Activated CD4-positive, alpha-beta memory T cell treated with anti-CD3 and anti-CD28 coated beads, Interleukin-2, amount 10 ng/mL, durations not matched to agents 7 days and 5 days (primary cell): ENCODE results near the gene TSKU. TPM values are rescaled to one million over a fixed set of nuclear protein-coding genes. Genes with fewer than 3 reads are reported as not detected.
A peak's percentile ranks its signal among the peaks of the same experiment; 100 is the strongest.

Source experiments
- CTCF ChIA-PET: fragments of 350-600 bp; sonication (Branson Sonifier 250); formaldehyde crosslinking; loops from one replicate; lab custom pipeline; 2021; ENCODE audit warnings: antibody characterized with exemption, inconsistent platforms; lab: Charles Lee
- POLR2A ChIA-PET: fragments of 350-600 bp; sonication (Branson Sonifier 250); formaldehyde crosslinking; loops from one replicate; lab custom pipeline; 2021; ENCODE audit warnings: antibody characterized with exemption; lab: Charles Lee
- DNase-seq: peaks from one replicate; pipeline ENCODE4 v3.0.0-alpha.2; 2020
- H3K27ac Mint-ChIP-seq: one replicate; pipeline ENCODE4 v1.8.0; 2021; ENCODE audit warnings: mild to moderate bottlenecking, mixed read lengths
- H3K27me3 Mint-ChIP-seq: one replicate; pipeline ENCODE4 v1.8.0; 2021; ENCODE audit warnings: mixed read lengths
- H3K36me3 Mint-ChIP-seq: one replicate; pipeline ENCODE4 v1.8.0; 2021; ENCODE audit warnings: low read depth, mixed read lengths
- H3K4me1 Mint-ChIP-seq: one replicate; pipeline ENCODE4 v1.8.0; 2021; ENCODE audit warnings: mixed read lengths
- H3K4me3 Mint-ChIP-seq: one replicate; pipeline ENCODE4 v1.8.0; 2021; ENCODE audit warnings: mild to moderate bottlenecking, mixed read lengths
- H3K9me3 Mint-ChIP-seq: one replicate; pipeline ENCODE4 v1.8.0; 2021; ENCODE audit warnings: mixed read lengths
- total RNA-seq, 2 experiments: library from RNA; stranded (reverse); gene quantifications; one replicate each; pipeline ENCODE4 v1.2.3, GENCODE V29; 2021

The TSKU gene
- total RNA-seq, 2 experiments from 2014 or later = 0.85 to 1.2 TPM

- no peak overlapping the region for H3K27ac Mint-ChIP-seq
- CTCF ChIA-PET = interaction anchor here (1.1 kb wide), 1 partner anchor 9 kb away, joined by 4 read pairs; no protein-coding TSS in a partner anchor
Observed at GRCh38 chr11:76796511-76797198, 13.5 kb downstream of the TSKU start.

GRCh38 chr11:76797341-76798201 is 14.4 kb downstream of the TSKU start:
- POLR2A ChIA-PET = interaction anchor here (1.1 kb wide), 1 partner anchor 15 kb away, joined by 4 read pairs; no protein-coding TSS in a partner anchor
- CTCF ChIA-PET = interaction anchor here (1.1 to 8.2 kb wide), 10 partner anchors 10 to 122 kb away, joined by 3 to 129 read pairs (median 5); no protein-coding TSS in a partner anchor
- Mint-ChIP-seq H3K4me1 (peaks cover 4% of the 10 kb centered on the region), H3K9me3 (no peaks in the 10 kb centered on the region), H3K27ac (no peak overlapping the region), H3K36me3 (no peaks in the 10 kb centered on the region), H3K4me3 (no peak overlapping the region), H3K27me3 (peaks cover 10% of the 10 kb centered on the region)
- DNase-seq = no peak

More at GRCh38 chr11:76796511-76797198, 13.5 kb downstream of the TSKU start:
- no peaks in the 10 kb centered on the region for H3K36me3 Mint-ChIP-seq
- no peaks in the 10 kb centered on the region for H3K9me3 Mint-ChIP-seq
- DNase-seq = no peak
- POLR2A ChIA-PET = interaction anchor here (1.4 kb wide), 1 partner anchor 63 kb away, joined by 3 read pairs; no protein-coding TSS in a partner anchor
- no peak overlapping the region for H3K4me3 Mint-ChIP-seq
- peaks cover 13% of the 10 kb centered on the region for H3K27me3 Mint-ChIP-seq
- H3K4me1 Mint-ChIP-seq = peaks cover 4% of the 10 kb centered on the region

- Mint-ChIP-seq H3K36me3 (no peaks in the 10 kb centered on the region), H3K27me3 (peaks cover 6% of the 10 kb centered on the region), H3K4me3 (no peak overlapping the region), H3K27ac (no peak overlapping the region), H3K4me1 (peaks cover 5% of the 10 kb centered on the region), H3K9me3 (no peaks in the 10 kb centered on the region)
- CTCF ChIA-PET = interaction anchor here (0.9 to 8.2 kb wide), 13 partner anchors 10 to 122 kb away, joined by 3 to 129 read pairs (median 5); no protein-coding TSS in a partner anchor
- POLR2A ChIA-PET = interaction anchor here (0.8 to 1.1 kb wide), 2 partner anchors 16 to 41 kb away, joined by 3 to 4 read pairs; no protein-coding TSS in a partner anchor
- DNase-seq = no peak
Observed at GRCh38 chr11:76798202-76798581, 15.0 kb downstream of the TSKU start.

GRCh38 chr11:76798671-76799065 is 15.5 kb downstream of the TSKU start:
- Mint-ChIP-seq H3K4me1 (peaks cover 9% of the 10 kb centered on the region), H3K36me3 (no peaks in the 10 kb centered on the region), H3K4me3 (no peak overlapping the region), H3K27ac (no peak overlapping the region), H3K27me3 (peaks cover 6% of the 10 kb centered on the region), H3K9me3 (no peaks in the 10 kb centered on the region)
- ChIA-PET POLR2A (interaction anchor here (0.8 to 1.1 kb wide), 2 partner anchors 16 to 41 kb away, joined by 3 to 4 read pairs; no protein-coding TSS in a partner anchor), CTCF (interaction anchor here (0.9 to 8.2 kb wide), 15 partner anchors 10 to 121 kb away, joined by 3 to 129 read pairs (median 5); no protein-coding TSS in a partner anchor)
- DNase-seq = no peak

GRCh38 chr11:76799066-76799804 is 16.1 kb downstream of the TSKU start:
- Mint-ChIP-seq H3K9me3 (no peaks in the 10 kb centered on the region), H3K27ac (no peak overlapping the region), H3K36me3 (no peaks in the 10 kb centered on the region), H3K4me1 (peaks cover 15% of the 10 kb centered on the region), H3K27me3 (peaks cover 6% of the 10 kb centered on the region), H3K4me3 (no peak overlapping the region)
- CTCF ChIA-PET = interaction anchor here (0.7 to 8.2 kb wide), 21 partner anchors 10 to 312 kb away, joined by 3 to 129 read pairs (median 4); partner anchors contain the start of gene TSKU
- peak; percentile 80 for DNase-seq
- POLR2A ChIA-PET = interaction anchor here (0.8 to 1.1 kb wide), 2 partner anchors 17 to 42 kb away, joined by 3 to 4 read pairs; no protein-coding TSS in a partner anchor

- CTCF ChIA-PET = interaction anchor here (0.7 to 8.2 kb wide), 9 partner anchors 8 to 336 kb away, joined by 3 to 129 read pairs (median 4); no protein-coding TSS in a partner anchor
- POLR2A ChIA-PET = no interaction called here
- H3K9me3 Mint-ChIP-seq = no peaks in the 10 kb centered on the region
- H3K27me3 Mint-ChIP-seq = peaks cover 6% of the 10 kb centered on the region
- H3K36me3 Mint-ChIP-seq = no peaks in the 10 kb centered on the region
- H3K4me1 Mint-ChIP-seq = peaks cover 27% of the 10 kb centered on the region
- DNase-seq = no peak
- no peak overlapping the region for H3K27ac Mint-ChIP-seq
- no peak overlapping the region for H3K4me3 Mint-ChIP-seq
Observed at GRCh38 chr11:76800466-76801200, 17.5 kb downstream of the TSKU start.

- ChIA-PET CTCF (interaction anchor here (1.5 to 8.2 kb wide), 3 partner anchors 67 to 119 kb away, joined by 5 to 129 read pairs (median 8); no protein-coding TSS in a partner anchor), POLR2A (no interaction called here)
- H3K27ac Mint-ChIP-seq = no peak overlapping the region
- H3K36me3 Mint-ChIP-seq = no peaks in the 10 kb centered on the region
- H3K4me3 Mint-ChIP-seq = no peak overlapping the region
- H3K27me3 Mint-ChIP-seq = peaks cover 6% of the 10 kb centered on the region
- H3K9me3 Mint-ChIP-seq = no peaks in the 10 kb centered on the region
- no peak for DNase-seq
- H3K4me1 Mint-ChIP-seq = peaks cover 29% of the 10 kb centered on the region
Observed at GRCh38 chr11:76801225-76801624, 18.1 kb downstream of the TSKU start.

- ChIA-PET CTCF (interaction anchor here (1.1 to 8.2 kb wide), 4 partner anchors 68 to 119 kb away, joined by 3 to 129 read pairs (median 6); no protein-coding TSS in a partner anchor), POLR2A (interaction anchor here (1.5 kb wide), 1 partner anchor 80 kb away, joined by 3 read pairs; no protein-coding TSS in a partner anchor)
- Mint-ChIP-seq H3K27me3 (peaks cover 6% of the 10 kb centered on the region), H3K4me3 (no peak overlapping the region), H3K9me3 (no peaks in the 10 kb centered on the region), H3K4me1 (peaks cover 34% of the 10 kb centered on the region), H3K27ac (no peak overlapping the region), H3K36me3 (no peaks in the 10 kb centered on the region)
- DNase-seq = no peak
Observed at GRCh38 chr11:76801736-76802135, 18.6 kb downstream of the TSKU start.

- ChIA-PET CTCF (interaction anchor here (1.1 to 8.2 kb wide), 5 partner anchors 68 to 118 kb away, joined by 3 to 129 read pairs (median 8); no protein-coding TSS in a partner anchor), POLR2A (interaction anchor here (1.1 to 1.5 kb wide), 2 partner anchors 68 to 80 kb away, joined by 3 to 4 read pairs; no protein-coding TSS in a partner anchor)
- Mint-ChIP-seq H3K4me3 (no peak overlapping the region), H3K4me1 (peaks cover 35% of the 10 kb centered on the region), H3K36me3 (no peaks in the 10 kb centered on the region), H3K27ac (no peak overlapping the region), H3K9me3 (no peaks in the 10 kb centered on the region), H3K27me3 (peaks cover 6% of the 10 kb centered on the region)
- DNase-seq = no peak
Observed at GRCh38 chr11:76802151-76802550, 19.0 kb downstream of the TSKU start.

GRCh38 chr11:76802621-76803020 is 19.5 kb downstream of the TSKU start:
- H3K9me3 Mint-ChIP-seq = no peaks in the 10 kb centered on the region
- DNase-seq = no peak
- CTCF ChIA-PET = interaction anchor here (1.1 to 8.2 kb wide), 4 partner anchors 69 to 117 kb away, joined by 3 to 129 read pairs (median 25); no protein-coding TSS in a partner anchor
- POLR2A ChIA-PET = interaction anchor here (1.1 to 1.5 kb wide), 3 partner anchors 68 to 284 kb away, joined by 3 to 4 read pairs (median 3); no protein-coding TSS in a partner anchor
- peaks cover 39% of the 10 kb centered on the region for H3K4me1 Mint-ChIP-seq
- peaks cover 6% of the 10 kb centered on the region for H3K27me3 Mint-ChIP-seq
- no peak overlapping the region for H3K4me3 Mint-ChIP-seq
- no peaks in the 10 kb centered on the region for H3K36me3 Mint-ChIP-seq
- H3K27ac Mint-ChIP-seq = no peak overlapping the region

- POLR2A ChIA-PET = interaction anchor here (1.1 to 1.5 kb wide), 3 partner anchors 69 to 284 kb away, joined by 3 to 4 read pairs (median 3); no protein-coding TSS in a partner anchor
- H3K9me3 Mint-ChIP-seq = no peaks in the 10 kb centered on the region
- peaks cover 39% of the 10 kb centered on the region for H3K4me1 Mint-ChIP-seq
- DNase-seq = no peak
- peaks cover 6% of the 10 kb centered on the region for H3K27me3 Mint-ChIP-seq
- H3K4me3 Mint-ChIP-seq = no peak overlapping the region
- CTCF ChIA-PET = interaction anchor here (2.6 to 8.2 kb wide), 3 partner anchors 69 to 116 kb away, joined by 8 to 129 read pairs (median 42); no protein-coding TSS in a partner anchor
- no peaks in the 10 kb centered on the region for H3K36me3 Mint-ChIP-seq
- no peak overlapping the region for H3K27ac Mint-ChIP-seq
Observed at GRCh38 chr11:76803023-76803422, 19.9 kb downstream of the TSKU start.
